ENCODE data around the gene GABRR3. TPM values are rescaled to one million over a fixed set of nuclear protein-coding genes. Genes with fewer than 3 reads are reported as not detected.

GABRR3 gene
- polyA plus RNA-seq, 1 donor from 2014 or later = not detected

- Histone ChIP-seq H3F3A (ENCODE audit: insufficient read depth, low read length, poor library complexity, severe bottlenecking) (no peaks in the 10 kb centered on the region), H3K9ac (ENCODE audit: low read length) (no peak overlapping the region), H3K9me2 (ENCODE audit: insufficient read depth, low read length) (no peaks in the 10 kb centered on the region), H2AFZ (ENCODE audit: low read depth, low read length) (no peak overlapping the region), H3K9me3 (ENCODE audit: low read length) (no peaks in the 10 kb centered on the region), H3K36me3 (ENCODE audit: insufficient read depth, low read length) (no peaks in the 10 kb centered on the region), H3K27me3 (ENCODE audit: insufficient read depth, low read depth, low read length) (no peaks in the 10 kb centered on the region), H3K27ac (ENCODE audit: low read length) (no peak overlapping the region), H3K79me2 (replicated peaks; ENCODE audit: insufficient read depth, low read length) (no peaks in the 10 kb centered on the region), H4K20me1 (ENCODE audit: insufficient read depth) (no peaks in the 10 kb centered on the region), H3K4me3 (ENCODE audit: low read length) (no peak overlapping the region), H3K4me2 (ENCODE audit: low read length) (no peak overlapping the region)
- TF ChIP-seq TAF1 (IDR thresholded peaks at IDR 0.05; ENCODE audit: low read depth) (no peak), EP300 (conservative IDR thresholded peaks at IDR 0.05; ENCODE audit: poor library complexity, severe bottlenecking) (no peak), MXI1 (conservative IDR thresholded peaks at IDR 0.05; ENCODE audit: poor library complexity, severe bottlenecking) (no peak), SMC3 (conservative IDR thresholded peaks at IDR 0.05; ENCODE audit: poor library complexity) (no peak), REST (IDR thresholded peaks at IDR 0.05; ENCODE audit: borderline replicate concordance) (no peak), POLR2AphosphoS5 (IDR thresholded peaks at IDR 0.05) (no peak)
These were observed 24.8 kb downstream of the GABRR3 start for GRCh38 chr3:98010194-98010882.

- Histone ChIP-seq H3K79me2 (replicated peaks; ENCODE audit: insufficient read depth, low read length) (no peaks in the 10 kb centered on the region), H3K27ac (ENCODE audit: low read length) (no peak overlapping the region), H2AFZ (ENCODE audit: low read depth, low read length) (no peak overlapping the region), H4K20me1 (ENCODE audit: insufficient read depth) (no peaks in the 10 kb centered on the region), H3K4me2 (ENCODE audit: low read length) (no peak overlapping the region), H3K9me2 (ENCODE audit: insufficient read depth, low read length) (no peaks in the 10 kb centered on the region), H3K9ac (ENCODE audit: low read length) (no peak overlapping the region), H3F3A (ENCODE audit: insufficient read depth, low read length, poor library complexity, severe bottlenecking) (no peaks in the 10 kb centered on the region), H3K27me3 (ENCODE audit: insufficient read depth, low read depth, low read length) (no peaks in the 10 kb centered on the region), H3K4me3 (ENCODE audit: low read length) (no peak overlapping the region), H3K9me3 (ENCODE audit: low read length) (no peaks in the 10 kb centered on the region), H3K36me3 (ENCODE audit: insufficient read depth, low read length) (no peaks in the 10 kb centered on the region)
- TF ChIP-seq TAF1 (IDR thresholded peaks at IDR 0.05; ENCODE audit: low read depth) = no peak
- TF ChIP-seq REST (IDR thresholded peaks at IDR 0.05; ENCODE audit: borderline replicate concordance) = no peak
- TF ChIP-seq EZH2 (IDR thresholded peaks at IDR 0.05; ENCODE audit: borderline replicate concordance, insufficient read depth, low read length, poor library complexity, severe bottlenecking) = no peak
These were observed 26.3 kb downstream of the GABRR3 start for GRCh38 chr3:98008855-98009254.

Measured in neural cell (in vitro differentiated cells).